SH-SY5Y (cell line): Measurements from ENCODE around the gene GAS7.

ENCODE experiments used
- GATA2 ChIP-seq: IDR thresholded peaks from 2 replicates; pipeline ENCODE4 v1.6.1; 2011; ENCODE audit warnings: mild to moderate bottlenecking, low read depth, low read length
- GATA3 ChIP-seq: IDR thresholded peaks from 2 replicates; pipeline ENCODE4 v1.6.1; 2011; ENCODE audit warnings: low read depth, mild to moderate bottlenecking, low read length, moderate library complexity

DNA sequence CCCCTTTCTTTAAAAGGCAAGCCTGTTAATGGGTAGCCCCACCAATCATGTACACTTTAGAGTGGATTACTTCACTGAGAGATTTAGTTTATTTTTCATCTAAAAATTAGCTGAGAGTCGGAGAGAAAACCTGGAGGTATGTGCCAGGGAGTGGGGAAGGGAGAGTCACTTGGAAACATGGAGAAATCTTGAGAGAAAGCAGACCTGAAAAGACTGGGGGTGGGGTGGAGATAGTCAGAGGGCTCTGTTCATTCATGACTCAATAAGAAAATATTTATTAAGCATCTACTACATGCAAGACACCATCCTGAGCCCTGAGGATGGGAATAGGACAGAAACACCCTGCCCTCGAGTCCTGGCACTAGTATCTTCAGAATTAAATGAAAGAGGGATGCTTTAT lies 265.9 kb downstream of the GAS7 start:
- TF ChIP-seq GATA3 (no peak), GATA2 (no peak)
